GM20000 (cell line): ENCODE data around the gene KLHDC7A.

ENCODE experiments used
- DNase-seq: peaks from one replicate; pipeline ENCODE4 v3.0.0; 2012; ENCODE audit warnings: low spot score
- TF ChIP-seq, protein P1 (sequence below): IDR thresholded peaks from 2 replicates; pipeline ENCODE4 v1.5.1; 2012; ENCODE audit warnings: mild to moderate bottlenecking, control low read depth; ENCODE audit errors: extremely low read depth, missing control alignments

The KLHDC7A gene

DNA sequence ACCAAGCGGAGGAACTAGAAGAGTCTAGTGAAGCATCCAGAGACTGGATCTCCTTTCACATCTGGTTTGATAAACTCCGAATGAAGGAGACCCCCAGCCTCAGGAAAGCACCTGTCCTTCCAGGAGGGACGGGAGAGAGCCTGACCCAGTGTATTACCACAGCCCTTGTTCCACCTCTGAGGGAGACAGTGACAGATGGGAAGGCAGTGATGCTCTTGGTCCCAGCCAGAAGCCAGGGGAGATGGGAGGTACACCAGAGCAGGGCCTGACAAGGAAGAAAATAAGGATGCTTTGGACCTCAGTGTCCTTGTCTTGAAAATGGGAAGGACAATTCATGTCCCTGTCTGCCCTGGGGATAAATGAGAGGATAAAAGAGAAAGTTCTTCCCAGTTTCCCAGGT, 3.5 kb downstream of the KLHDC7A start:
- DNase-seq: no peak
- TF ChIP-seq, protein P1, sequence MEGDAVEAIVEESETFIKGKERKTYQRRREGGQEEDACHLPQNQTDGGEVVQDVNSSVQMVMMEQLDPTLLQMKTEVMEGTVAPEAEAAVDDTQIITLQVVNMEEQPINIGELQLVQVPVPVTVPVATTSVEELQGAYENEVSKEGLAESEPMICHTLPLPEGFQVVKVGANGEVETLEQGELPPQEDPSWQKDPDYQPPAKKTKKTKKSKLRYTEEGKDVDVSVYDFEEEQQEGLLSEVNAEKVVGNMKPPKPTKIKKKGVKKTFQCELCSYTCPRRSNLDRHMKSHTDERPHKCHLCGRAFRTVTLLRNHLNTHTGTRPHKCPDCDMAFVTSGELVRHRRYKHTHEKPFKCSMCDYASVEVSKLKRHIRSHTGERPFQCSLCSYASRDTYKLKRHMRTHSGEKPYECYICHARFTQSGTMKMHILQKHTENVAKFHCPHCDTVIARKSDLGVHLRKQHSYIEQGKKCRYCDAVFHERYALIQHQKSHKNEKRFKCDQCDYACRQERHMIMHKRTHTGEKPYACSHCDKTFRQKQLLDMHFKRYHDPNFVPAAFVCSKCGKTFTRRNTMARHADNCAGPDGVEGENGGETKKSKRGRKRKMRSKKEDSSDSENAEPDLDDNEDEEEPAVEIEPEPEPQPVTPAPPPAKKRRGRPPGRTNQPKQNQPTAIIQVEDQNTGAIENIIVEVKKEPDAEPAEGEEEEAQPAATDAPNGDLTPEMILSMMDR: no peak

DNA sequence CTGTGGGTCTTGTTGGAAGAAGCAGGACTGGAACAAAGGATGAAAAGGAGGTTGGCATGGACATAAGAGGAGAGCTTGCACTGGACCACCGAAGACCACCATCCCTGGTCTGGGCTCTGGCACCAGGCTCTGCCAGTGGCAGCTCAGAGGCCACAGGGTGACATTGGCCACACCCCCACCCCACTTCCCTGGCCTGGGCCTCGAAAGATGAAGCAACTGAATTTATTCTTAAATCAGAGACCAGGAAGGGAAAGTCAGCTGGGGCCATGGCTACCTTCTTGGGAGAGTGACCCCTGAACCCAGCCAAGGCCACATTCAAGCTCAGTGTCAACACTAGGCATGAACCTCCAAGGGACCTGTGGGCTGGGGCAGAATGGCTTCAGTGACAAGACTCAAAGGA, 4.0 kb downstream of the KLHDC7A start:
- DNase-seq: no peak

DNA sequence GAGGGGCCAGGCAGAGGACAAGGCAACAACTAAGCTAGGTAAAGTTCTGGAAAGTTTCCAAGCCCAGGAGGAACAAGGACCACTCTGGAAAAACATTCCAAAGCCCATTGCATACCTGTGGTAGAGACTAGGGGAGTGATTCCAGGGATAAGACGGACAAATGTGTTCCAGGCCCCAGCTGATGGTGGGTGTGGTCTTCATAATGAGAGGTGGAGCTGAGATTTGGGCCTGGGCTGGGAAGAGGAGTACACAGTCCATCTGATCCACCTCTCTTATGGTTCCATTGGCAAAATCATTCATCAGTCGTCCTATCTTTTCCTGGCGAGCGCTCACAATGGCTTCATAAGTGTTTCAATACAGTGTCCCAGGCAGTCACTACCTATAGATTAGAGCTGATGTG, 4.5 kb downstream of the KLHDC7A start:
- no peak for DNase-seq
- TF ChIP-seq, protein P1: no peak

More for the DNA sequence above, 4.0 kb downstream of the KLHDC7A start:
- TF ChIP-seq, protein P1: no peak

DNA sequence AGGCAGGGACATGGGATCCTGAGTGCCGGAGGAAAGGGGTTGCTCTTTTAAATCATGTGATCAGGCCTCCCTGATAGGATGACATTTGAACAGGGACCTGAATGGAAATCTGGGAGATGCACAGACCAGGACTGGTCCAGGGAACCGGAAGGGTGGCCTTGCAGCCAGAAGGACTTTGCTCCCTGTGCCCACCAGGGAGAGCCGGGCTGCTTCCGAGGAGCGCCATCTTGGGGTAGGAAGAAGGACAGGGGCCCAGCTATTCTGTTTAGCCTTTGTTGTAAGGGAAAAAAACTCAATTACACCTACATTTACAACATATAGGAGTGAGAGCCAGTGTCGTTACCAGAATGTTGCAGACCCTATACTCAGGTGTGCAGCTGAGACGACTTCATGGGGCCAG, 5.5 kb downstream of the KLHDC7A start:
- DNase-seq: no peak
- TF ChIP-seq, protein P1: no peak

DNA sequence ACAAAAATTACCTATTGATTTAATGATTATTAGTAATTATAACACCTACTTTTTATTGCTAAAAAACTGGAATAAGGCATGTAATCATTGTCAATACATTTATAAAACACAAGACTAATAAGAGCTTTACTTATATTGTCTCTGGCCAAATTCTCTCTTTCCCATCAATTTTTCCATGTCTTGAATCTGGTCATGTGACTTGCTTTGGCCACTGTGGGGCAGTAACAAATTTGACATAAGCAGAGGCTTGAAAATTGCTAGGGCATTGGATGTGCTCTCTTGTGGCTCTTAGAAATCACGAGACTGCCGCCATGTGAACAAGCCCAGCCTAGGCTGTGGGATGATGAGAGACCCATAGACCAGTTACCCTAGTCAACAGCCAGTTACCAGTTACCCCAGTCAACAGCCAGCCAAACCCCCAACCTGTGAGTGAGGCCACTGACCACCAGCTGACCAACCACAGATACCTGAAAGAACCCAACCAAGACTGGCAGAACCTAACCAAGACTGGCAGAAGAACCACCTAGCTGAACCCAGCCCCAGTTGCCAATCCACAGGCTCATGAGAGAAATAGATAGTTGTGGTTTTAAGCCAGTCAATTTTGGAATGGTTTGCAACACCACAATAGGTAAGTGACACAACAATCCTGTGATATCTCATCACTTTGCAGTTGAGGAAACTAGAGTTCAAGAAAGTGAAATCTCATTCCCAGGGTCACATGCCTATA, 8.8 kb downstream of the KLHDC7A start:
- TF ChIP-seq, protein P1: no peak
- no peak for DNase-seq

DNA sequence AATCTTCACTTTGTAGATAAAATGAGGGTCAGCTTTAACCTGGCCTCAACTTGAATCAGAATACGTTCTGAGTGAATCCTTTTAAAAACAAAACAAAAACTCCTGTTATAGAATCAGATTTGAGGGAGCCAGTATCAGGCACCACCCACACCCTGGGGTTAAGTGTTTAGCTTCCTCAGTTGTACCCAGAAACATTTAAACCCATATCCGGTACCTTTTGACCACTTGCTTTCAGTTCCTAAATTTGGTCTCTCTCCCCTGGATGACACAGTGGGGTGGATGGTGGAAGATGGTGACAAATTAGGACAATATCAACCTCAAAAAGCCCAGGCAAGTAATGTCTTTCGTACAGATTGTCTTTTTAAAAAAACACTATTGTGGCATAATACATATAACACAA, 10.4 kb downstream of the KLHDC7A start:
- DNase-seq: no peak
- TF ChIP-seq, protein P1: no peak

DNA sequence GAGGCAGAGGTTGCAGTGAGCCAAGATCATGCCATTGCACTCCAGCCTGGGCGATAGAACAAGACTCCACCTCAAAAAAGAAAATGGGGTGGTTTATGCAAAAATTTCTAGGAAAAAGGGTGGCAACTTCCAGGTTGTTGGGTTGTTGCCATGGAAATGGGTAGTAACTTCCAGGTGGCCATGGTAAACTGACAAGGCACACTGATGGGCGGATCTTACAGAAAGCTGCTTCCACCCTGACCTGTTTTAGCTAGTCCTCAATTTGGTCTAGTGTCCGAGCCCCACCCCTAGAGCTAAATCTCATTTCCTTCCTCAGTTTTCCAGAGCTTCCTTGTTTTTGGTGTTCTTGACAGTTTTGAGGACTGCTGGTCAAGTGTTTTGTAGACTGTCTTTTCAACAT, 13.6 kb downstream of the KLHDC7A start:
- no peak for DNase-seq
- TF ChIP-seq, protein P1: no peak
